GM19372 (cell line): Measurements from ENCODE around the gene ZNF155.
"Not testable (repeated sequence)": the region's sequence is repeated elsewhere in the genome, so short reads cannot be mapped to it uniquely, and the experiment has no call there.

Experiments
- ATAC-seq: cut with Tn5 transposase; IDR thresholded peaks from one replicate; pipeline ENCODE4 v1.9.1; 2021; ENCODE audit warnings: mild to moderate bottlenecking, low read depth, moderate library complexity; ENCODE audit not compliant: unreplicated experiment

ZNF155 gene

GRCh38 chr19:43983912-43984686, at the start of gene ZNF155:
TSS of gene ZNF155 (plus strand) at chr19:43984188. CDS start at chr19:43988544, 4,356 bp downstream.
- peak; percentile 86 for ATAC-seq

DNA sequence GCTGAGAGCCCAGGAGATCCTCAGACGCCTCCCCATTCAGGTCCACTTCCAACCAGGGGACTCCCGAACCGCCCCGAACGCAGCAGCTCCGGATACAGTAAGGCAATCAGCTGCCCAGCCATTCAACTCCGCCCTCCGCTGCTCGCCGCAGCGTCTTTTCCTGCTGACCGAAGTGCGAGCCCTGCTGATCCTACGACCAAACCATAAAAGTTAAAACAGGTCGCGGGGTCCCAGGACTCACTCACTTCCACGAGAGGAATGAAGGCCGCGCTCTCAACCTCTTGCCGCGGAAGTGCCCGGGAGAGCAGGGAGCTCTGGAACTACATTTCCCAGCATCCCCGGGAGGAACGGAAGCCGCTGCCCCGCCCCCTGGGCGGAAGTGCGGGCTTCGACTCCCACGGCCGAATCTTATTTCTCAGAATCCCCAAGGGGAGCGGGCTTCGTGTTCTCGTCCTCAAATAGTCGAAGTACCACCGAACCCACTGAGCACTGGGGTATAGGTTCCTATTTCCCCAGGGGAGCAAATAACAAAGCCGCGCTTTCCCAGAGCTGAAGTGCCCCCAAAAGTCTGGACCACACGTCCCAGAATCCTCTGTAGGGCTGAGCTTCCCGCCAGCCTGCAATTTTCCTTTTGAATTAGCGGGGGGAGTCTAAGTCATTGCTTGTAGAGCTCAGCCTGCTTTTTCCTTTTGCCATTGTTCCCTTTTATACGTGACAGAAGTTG, 48.8 kb upstream of the ZNF155 start, which contains the start of gene ZNF45:
TSS of gene ZNF45 (minus strand) at position 298 of the 724 bp plus-strand sequence. CDS start 13,097 bp downstream, outside the sequence.
- ATAC-seq: peak; percentile 88

DNA sequence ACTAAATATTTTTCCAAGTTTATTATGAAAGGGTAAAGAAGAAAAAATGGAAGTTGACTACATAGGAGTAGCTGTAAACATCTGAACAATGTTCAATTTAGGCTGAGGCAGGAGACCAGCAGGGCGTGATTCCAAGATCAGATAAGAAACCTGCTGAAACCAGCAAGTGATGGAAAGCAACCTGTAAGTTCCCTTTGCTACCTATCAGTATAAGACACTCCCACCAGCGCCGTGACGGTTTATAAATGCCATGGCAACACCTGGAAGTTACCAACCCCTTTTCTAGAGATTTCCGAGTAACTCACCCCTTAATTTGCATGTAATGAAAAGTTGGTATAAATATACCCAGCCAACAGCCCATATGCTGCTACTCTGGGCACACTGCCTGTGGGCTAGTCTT, 47.8 kb upstream of the ZNF155 start:
- ATAC-seq: no peak

DNA sequence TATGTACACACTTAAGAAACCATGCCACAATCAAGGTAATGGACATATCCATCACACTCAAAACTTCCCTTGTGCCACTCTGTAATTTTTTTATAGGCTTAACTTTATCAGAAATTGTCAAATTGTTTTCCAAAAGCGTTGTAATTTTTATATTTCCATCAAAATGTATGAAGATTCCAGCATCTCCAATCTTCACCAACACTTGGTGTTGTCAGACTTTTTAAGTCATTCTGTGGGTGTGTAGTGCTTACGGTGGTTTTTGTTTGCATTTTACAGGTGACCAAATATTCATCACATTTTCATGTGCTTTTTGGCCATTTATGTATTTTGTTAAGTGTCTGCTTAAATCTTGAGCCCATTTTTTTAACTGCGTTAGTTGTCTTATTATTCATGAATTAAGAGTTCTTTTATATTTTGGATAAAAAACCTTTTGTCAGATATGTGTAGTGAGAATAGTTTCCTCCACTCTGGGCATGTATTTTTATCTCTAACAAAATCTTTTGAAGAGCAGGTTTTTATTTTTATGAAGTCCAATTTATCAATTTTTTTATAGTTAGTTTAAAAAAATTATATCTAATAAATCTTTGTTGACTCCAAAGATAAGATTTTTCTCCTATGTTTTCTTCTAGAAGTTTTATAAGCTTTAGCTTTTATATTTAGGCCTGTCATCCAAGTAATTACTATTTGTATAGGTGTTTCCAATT, 44.3 kb upstream of the ZNF155 start:
- ATAC-seq: no peak

GRCh38 chr19:43940719-43941118, 43.3 kb upstream of the ZNF155 start:
- no peak for ATAC-seq

GRCh38 chr19:43941209-43941608, 42.8 kb upstream of the ZNF155 start:
- ATAC-seq: no peak

- not testable (repeated sequence) for ATAC-seq
Observed at GRCh38 chr19:43947412-43947811, 36.6 kb upstream of the ZNF155 start.

DNA sequence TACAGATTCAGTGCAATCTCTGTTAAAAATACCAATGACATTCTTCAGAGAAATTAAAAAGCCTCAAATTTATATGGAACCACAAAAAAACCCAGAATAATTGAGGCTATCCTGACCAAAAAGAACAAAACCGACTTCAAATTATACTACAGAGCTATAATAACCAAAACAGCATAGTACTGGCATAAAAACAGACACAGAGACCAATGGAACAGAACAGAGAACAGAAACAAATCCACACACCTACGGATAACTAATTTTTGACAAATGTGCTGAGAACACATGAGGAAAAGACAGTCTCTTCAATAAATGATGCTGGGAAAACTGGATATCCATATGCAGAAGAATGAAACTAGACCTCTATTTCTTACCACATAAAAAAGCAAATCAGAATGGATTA, 34.2 kb upstream of the ZNF155 start:
- ATAC-seq: not testable (repeated sequence)

- ATAC-seq: peak; percentile 92
Observed at GRCh38 chr19:43950834-43951645, 32.9 kb upstream of the ZNF155 start, which contains the start of gene ZNF221. TSS of gene ZNF221 (plus strand) at chr19:43951228. CDS start at chr19:43962727, 11,499 bp downstream.

DNA sequence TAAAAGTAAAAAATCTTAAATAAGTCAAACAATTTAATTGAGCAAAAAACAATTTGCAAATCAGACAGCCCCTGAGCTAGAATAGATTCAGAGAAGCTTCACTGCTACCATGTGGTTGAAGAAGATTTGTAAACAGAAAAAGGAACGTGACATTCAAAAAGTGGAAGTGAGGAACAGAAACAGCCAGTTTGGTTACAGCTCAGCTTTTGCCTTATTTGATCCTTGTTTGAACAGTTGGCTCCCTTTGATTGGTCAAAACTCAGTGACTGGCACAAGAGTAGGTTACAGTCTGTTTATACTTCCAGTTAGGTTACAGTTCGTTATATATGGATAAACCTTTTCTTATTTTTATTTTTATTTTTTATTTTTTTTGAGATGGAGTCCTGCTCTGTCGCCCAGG, 27.2 kb upstream of the ZNF155 start:
- no peak for ATAC-seq

DNA sequence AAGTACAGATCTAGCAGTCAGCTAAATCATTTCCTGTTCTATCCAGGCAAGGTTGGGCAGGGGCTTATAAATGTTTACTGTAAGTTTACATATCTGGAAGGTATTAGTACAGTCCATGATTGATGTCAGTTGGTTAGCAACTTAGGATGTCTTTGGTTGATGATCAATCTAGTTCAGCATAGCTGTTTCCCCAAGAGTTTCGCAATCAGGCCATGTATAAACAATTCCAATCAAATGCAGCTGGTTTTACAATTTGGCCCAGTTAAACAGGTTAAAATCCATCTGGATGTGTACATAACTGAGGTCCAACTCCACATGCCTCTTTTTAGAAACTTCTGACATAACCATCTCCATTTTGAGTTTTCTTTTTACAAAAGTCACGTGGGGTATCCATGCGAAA, 26.1 kb upstream of the ZNF155 start:
- no peak for ATAC-seq

- ATAC-seq: no peak
Observed at GRCh38 chr19:43960411-43960810, 23.6 kb upstream of the ZNF155 start.

- no peak for ATAC-seq
Observed at GRCh38 chr19:43966079-43966694, 17.8 kb upstream of the ZNF155 start.

- ATAC-seq: no peak
Observed at GRCh38 chr19:43976732-43977131, 7.3 kb upstream of the ZNF155 start.

DNA sequence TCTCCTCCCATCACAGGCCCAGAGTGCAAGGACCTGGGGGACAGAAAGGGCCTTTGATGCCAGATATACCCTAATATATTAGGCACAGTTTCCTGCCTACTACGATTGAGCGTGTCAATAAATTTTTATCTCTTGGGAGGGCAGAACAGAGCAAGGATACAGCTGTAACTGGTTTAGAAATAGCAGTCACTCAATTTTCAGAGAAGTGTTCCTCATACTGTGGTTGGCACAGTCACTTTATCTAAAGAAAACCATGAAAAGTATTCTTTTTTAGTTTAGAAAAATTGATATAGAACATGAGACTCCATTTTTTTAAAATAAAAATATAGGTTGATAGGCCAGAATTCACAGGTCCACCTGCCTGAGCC, 460 bp upstream of the ZNF155 start:
- no peak for ATAC-seq

- ATAC-seq: no peak
Observed at GRCh38 chr19:43984687-43985000, 656 bp downstream of the ZNF155 start.

GRCh38 chr19:43997631-43998290, 13.8 kb downstream of the ZNF155 start:
- ATAC-seq: no peak

DNA sequence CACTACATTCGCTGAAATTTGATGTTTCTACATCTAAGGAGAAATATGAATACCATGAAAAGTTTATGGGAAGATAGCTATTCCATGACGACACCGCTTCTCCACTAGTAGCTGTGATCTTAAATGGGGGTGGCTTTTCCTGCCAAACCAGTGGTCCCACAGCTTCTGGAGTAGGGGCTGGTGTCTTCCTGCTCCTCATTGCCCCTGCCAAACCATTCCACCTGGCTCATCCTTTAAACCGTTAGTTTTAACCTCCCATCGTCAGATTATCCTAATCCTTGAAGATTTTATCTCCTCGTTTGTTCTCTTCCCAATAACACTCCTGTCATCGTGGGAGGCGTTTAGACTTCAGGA, 18.2 kb downstream of the ZNF155 start:
- ATAC-seq: no peak
